DND-41 (cell line): Measurements from ENCODE around the gene COBL.

Source experiments
- ATAC-seq: fragments of 200-7000 bp; cut with Tn5 transposase; 3 replicates; pipeline ENCODE4 v1.9.1; 2021; ENCODE audit warnings: low read depth; ENCODE audit not compliant: insufficient read depth
- DNase-seq: peaks from one replicate; pipeline ENCODE4 v3.0.0-alpha.2; 2020
- H2AFZ ChIP-seq: 2 replicates; pipeline ENCODE4 v1.6.0; 2012; ENCODE audit warnings: low read depth, low read length
- H3K27ac ChIP-seq: 2 replicates; pipeline ENCODE4 v1.5.1; 2012; ENCODE audit warnings: low read length, inconsistent platforms
- H3K27me3 ChIP-seq: fragments of 200-600 bp; sonication (generic); 2 replicates; pipeline ENCODE4 v1.6.0; 2012; ENCODE audit warnings: low read length, mild to moderate bottlenecking, inconsistent platforms; ENCODE audit not compliant: insufficient read depth, poor library complexity
- H3K36me3 ChIP-seq: 2 replicates; pipeline ENCODE4 v1.5.1; 2012; ENCODE audit warnings: low read length, inconsistent platforms; ENCODE audit not compliant: insufficient read depth
- H3K4me1 ChIP-seq: 2 replicates; pipeline ENCODE4 v1.5.1; 2012; ENCODE audit warnings: mild to moderate bottlenecking, low read length; ENCODE audit not compliant: insufficient read depth
- H3K4me2 ChIP-seq: 2 replicates; pipeline ENCODE4 v1.6.0; 2012; ENCODE audit warnings: mild to moderate bottlenecking, moderate library complexity, low read length, inconsistent platforms; ENCODE audit not compliant: insufficient read depth
- H3K4me3 ChIP-seq, 2 experiments: fragments of 200-600 bp in 1 of 2; shearing (Covaris generic) in 1 of 2; 2 replicates each; pipeline ENCODE4 v1.5.1; 2012 to 2016; ENCODE audit warnings: inconsistent platforms in 2 of 2, low read length in 2 of 2, mild to moderate bottlenecking in 2 of 2, low read depth in 1 of 2, moderate library complexity in 1 of 2
- H3K79me2 ChIP-seq: 2 replicates; pipeline ENCODE4 v1.6.0; 2012; ENCODE audit warnings: low read length, inconsistent platforms; ENCODE audit not compliant: insufficient read depth
- H3K9ac ChIP-seq: 2 replicates; pipeline ENCODE4 v1.6.0; 2012; ENCODE audit warnings: low read depth, mild to moderate bottlenecking, inconsistent platforms, low read length, moderate library complexity
- H3K9me3 ChIP-seq: 2 replicates; pipeline ENCODE4 v1.5.1; 2012; ENCODE audit warnings: low read length, moderate library complexity, mild to moderate bottlenecking, inconsistent platforms; ENCODE audit not compliant: insufficient read depth, severe bottlenecking
- H4K20me1 ChIP-seq: 2 replicates; pipeline ENCODE4 v1.6.0; 2012; ENCODE audit warnings: low read length; ENCODE audit not compliant: insufficient read depth
- EZH2 ChIP-seq: IDR thresholded peaks from 3 replicates; pipeline ENCODE4 v1.6.1; 2012; ENCODE audit warnings: borderline replicate concordance, low read depth, mild to moderate bottlenecking, moderate library complexity, low read length, inconsistent platforms; ENCODE audit not compliant: severe bottlenecking
- TF ChIP-seq, protein P1 (sequence below): IDR thresholded peaks from 2 replicates; pipeline ENCODE4 v1.5.1; 2012; ENCODE audit warnings: borderline replicate concordance, low read length, moderate library complexity, mild to moderate bottlenecking; ENCODE audit not compliant: poor library complexity, severe bottlenecking; ENCODE audit errors: extremely low read depth

The COBL gene

DNA sequence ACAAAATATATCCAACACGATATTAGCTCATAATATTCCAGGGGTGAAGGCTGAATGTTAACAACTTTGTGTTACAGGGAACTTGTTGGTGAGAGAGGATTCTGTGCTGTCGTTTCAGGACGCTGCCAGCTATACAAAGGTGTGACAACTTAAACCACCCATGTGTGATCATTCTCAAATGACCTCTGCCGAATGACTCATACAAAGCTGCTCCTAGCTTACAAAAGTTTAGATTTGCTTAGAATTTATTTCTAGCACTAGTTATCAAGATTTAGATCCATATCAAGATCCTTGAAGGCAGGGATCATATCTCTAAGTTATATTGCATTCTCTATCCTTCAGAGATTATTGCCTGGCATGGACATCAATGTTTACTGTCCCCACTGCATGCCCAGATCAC is 65.3 kb downstream of the COBL start:
- no peak overlapping the region for H3K4me3 ChIP-seq
- H3K36me3 ChIP-seq, result no peaks in the 10 kb centered on the region
- TF ChIP-seq, protein P1, sequence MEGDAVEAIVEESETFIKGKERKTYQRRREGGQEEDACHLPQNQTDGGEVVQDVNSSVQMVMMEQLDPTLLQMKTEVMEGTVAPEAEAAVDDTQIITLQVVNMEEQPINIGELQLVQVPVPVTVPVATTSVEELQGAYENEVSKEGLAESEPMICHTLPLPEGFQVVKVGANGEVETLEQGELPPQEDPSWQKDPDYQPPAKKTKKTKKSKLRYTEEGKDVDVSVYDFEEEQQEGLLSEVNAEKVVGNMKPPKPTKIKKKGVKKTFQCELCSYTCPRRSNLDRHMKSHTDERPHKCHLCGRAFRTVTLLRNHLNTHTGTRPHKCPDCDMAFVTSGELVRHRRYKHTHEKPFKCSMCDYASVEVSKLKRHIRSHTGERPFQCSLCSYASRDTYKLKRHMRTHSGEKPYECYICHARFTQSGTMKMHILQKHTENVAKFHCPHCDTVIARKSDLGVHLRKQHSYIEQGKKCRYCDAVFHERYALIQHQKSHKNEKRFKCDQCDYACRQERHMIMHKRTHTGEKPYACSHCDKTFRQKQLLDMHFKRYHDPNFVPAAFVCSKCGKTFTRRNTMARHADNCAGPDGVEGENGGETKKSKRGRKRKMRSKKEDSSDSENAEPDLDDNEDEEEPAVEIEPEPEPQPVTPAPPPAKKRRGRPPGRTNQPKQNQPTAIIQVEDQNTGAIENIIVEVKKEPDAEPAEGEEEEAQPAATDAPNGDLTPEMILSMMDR, result no peak
- TF ChIP-seq EZH2, result no peak
- H3K4me1 ChIP-seq, result no peaks in the 10 kb centered on the region
- H3K27ac ChIP-seq, result no peak overlapping the region
- no peaks in the 10 kb centered on the region for H4K20me1 ChIP-seq
- no peak overlapping the region for H3K4me2 ChIP-seq
- H3K79me2 ChIP-seq, result no peaks in the 10 kb centered on the region
- H3K9ac ChIP-seq, result no peak overlapping the region
- peaks cover 2% of the 10 kb centered on the region for H3K27me3 ChIP-seq
- DNase-seq, result no peak
- no peak for ATAC-seq
- H2AFZ ChIP-seq, result no peak overlapping the region
- no peaks in the 10 kb centered on the region for H3K9me3 ChIP-seq

DNA sequence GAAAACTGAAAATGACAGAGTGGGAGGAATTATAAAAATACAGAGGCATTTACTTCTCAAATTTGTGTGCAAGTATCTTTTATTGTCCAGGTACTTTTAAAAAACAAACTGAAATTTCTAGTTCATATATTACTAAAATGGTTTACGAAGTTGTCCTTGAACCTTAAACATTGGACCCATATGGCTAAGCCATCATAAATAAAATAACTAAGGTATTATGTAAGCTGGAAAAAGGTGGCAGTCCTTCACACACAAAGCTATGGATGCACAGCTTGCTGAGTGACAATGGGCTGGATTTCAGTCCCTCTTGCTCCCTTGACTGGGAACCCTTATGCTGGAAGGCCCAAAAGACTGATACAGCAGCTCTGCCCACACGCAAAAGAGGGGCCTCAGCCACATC is 66.1 kb downstream of the COBL start:
- H3K27ac ChIP-seq, result no peak overlapping the region
- no peak overlapping the region for H3K4me2 ChIP-seq
- no peaks in the 10 kb centered on the region for H3K79me2 ChIP-seq
- no peaks in the 10 kb centered on the region for H3K9me3 ChIP-seq
- H3K36me3 ChIP-seq, result no peaks in the 10 kb centered on the region
- H2AFZ ChIP-seq, result no peak overlapping the region
- no peak overlapping the region for H3K4me3 ChIP-seq
- peaks cover 2% of the 10 kb centered on the region for H3K27me3 ChIP-seq
- no peaks in the 10 kb centered on the region for H3K4me1 ChIP-seq
- no peaks in the 10 kb centered on the region for H4K20me1 ChIP-seq
- TF ChIP-seq, protein P1, result no peak
- TF ChIP-seq EZH2, result no peak
- ATAC-seq (no peak), DNase-seq (no peak)
- no peak overlapping the region for H3K9ac ChIP-seq

DNA sequence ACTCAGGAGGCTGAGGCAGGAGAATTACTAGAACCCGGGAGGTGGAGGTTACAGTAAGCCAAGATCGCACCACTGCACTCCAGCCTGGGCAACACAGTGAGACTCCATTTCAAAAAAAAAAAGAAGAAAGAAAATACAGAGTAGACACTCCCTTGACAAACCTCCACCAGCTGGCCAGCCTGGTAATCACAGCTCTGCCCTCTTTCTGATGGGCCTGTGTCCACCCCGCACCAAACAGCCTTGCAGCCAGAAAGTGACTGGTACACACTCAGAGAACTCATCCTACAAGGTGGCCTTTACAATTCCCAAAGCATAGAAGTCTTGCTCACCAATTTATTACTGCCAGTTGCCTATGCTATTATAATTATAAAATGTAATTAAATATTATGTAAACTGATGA is 66.6 kb downstream of the COBL start:
- H3K9me3 ChIP-seq, result no peaks in the 10 kb centered on the region
- no peaks in the 10 kb centered on the region for H3K4me1 ChIP-seq
- H3K36me3 ChIP-seq, result no peaks in the 10 kb centered on the region
- H4K20me1 ChIP-seq, result no peaks in the 10 kb centered on the region
- no peak for TF ChIP-seq EZH2
- TF ChIP-seq, protein P1, result no peak
- no peaks in the 10 kb centered on the region for H3K79me2 ChIP-seq
- no peak overlapping the region for H3K27ac ChIP-seq
- peaks cover 2% of the 10 kb centered on the region for H3K27me3 ChIP-seq
- H2AFZ ChIP-seq, result no peak overlapping the region
- DNase-seq (no peak), ATAC-seq (no peak)
- H3K4me3 ChIP-seq, result no peak overlapping the region
- H3K4me2 ChIP-seq, result no peak overlapping the region
- H3K9ac ChIP-seq, result no peak overlapping the region

DNA sequence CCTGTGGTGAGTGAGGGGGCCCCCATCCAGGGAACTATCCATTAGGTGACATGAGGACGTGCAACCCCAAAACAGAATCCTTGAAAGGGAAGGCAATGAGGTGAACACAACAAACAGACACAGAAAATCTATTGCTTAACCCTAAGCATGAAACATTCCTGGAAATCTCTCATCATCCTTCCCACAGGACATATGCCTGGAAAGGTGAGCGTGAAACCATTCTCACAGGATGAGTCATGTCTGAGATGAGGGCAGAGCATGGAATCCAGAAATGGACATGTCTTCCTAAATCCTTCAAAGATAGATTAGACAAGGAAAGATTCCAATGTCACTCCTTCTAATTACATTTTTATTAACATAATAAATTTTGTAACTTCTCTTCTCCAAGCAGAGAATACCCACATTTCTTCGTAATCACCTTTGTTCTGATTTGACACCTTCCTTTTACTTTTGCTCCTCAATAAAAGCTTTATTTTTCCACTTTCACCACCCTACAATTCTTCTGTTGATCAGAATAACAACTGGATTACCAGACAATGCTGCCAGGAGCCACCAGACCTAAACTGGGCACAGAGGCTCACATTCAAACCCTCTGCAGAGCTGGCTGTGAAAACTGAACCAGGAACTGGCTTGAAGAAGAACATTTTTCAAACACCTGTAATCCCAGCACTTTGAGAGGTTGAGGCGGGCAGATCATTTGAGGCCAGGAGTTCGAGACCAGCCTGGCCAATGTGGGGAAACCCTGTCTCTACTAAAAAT is 67.2 kb downstream of the COBL start:
- Histone ChIP-seq H3K4me2 (no peak overlapping the region), H3K36me3 (no peaks in the 10 kb centered on the region), H3K9me3 (no peaks in the 10 kb centered on the region), H3K27me3 (no peaks in the 10 kb centered on the region), H3K27ac (no peak overlapping the region), H2AFZ (no peak overlapping the region), H3K79me2 (no peaks in the 10 kb centered on the region), H3K4me3 (no peak overlapping the region), H3K9ac (no peak overlapping the region), H3K4me1 (no peaks in the 10 kb centered on the region), H4K20me1 (no peaks in the 10 kb centered on the region)
- TF ChIP-seq, protein P1, result no peak
- no peak for TF ChIP-seq EZH2
- no peak for DNase-seq
- ATAC-seq, result no peak
